ENCODE data around the gene MTCL1. TPM values are rescaled to one million over a fixed set of nuclear protein-coding genes. Genes with fewer than 3 reads are reported as not detected.
A peak's percentile ranks its signal among the peaks of the same experiment; 100 is the strongest.

MTCL1 gene
- total and polyA plus RNA-seq, 4 donors = 0.65 to 5.4 (median 1.4) TPM

GRCh38 chr18:8786483-8787370, 81.4 kb downstream of the MTCL1 start (continued):
- TF ChIP-seq, protein P1, sequence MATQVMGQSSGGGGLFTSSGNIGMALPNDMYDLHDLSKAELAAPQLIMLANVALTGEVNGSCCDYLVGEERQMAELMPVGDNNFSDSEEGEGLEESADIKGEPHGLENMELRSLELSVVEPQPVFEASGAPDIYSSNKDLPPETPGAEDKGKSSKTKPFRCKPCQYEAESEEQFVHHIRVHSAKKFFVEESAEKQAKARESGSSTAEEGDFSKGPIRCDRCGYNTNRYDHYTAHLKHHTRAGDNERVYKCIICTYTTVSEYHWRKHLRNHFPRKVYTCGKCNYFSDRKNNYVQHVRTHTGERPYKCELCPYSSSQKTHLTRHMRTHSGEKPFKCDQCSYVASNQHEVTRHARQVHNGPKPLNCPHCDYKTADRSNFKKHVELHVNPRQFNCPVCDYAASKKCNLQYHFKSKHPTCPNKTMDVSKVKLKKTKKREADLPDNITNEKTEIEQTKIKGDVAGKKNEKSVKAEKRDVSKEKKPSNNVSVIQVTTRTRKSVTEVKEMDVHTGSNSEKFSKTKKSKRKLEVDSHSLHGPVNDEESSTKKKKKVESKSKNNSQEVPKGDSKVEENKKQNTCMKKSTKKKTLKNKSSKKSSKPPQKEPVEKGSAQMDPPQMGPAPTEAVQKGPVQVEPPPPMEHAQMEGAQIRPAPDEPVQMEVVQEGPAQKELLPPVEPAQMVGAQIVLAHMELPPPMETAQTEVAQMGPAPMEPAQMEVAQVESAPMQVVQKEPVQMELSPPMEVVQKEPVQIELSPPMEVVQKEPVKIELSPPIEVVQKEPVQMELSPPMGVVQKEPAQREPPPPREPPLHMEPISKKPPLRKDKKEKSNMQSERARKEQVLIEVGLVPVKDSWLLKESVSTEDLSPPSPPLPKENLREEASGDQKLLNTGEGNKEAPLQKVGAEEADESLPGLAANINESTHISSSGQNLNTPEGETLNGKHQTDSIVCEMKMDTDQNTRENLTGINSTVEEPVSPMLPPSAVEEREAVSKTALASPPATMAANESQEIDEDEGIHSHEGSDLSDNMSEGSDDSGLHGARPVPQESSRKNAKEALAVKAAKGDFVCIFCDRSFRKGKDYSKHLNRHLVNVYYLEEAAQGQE (IDR thresholded peaks at IDR 0.05) = no peak

GRCh38 chr18:8787371-8787670, 82.0 kb downstream of the MTCL1 start:
- Histone ChIP-seq H3K9me3 (ENCODE audit: control insufficient read depth in 4 of 4, low read length in 3 of 4) (no peaks in the 10 kb centered on the region), H3K36me3 (ENCODE audit: control insufficient read depth in 4 of 4, insufficient read depth in 3 of 4, low read depth in 1 of 4, low read length in 3 of 4) (no peaks in the 10 kb centered on the region), H3K27me3 (ENCODE audit: control insufficient read depth in 4 of 4, insufficient read depth in 4 of 4, low read length in 3 of 4) (peaks cover 0 to 2% (median 0%) of the 10 kb centered on the region in 4 donors), H3K4me3 (ENCODE audit: low read depth in 1 of 3, low read length in 3 of 3) (no peak overlapping the region), H3K4me1 (ENCODE audit: control insufficient read depth in 4 of 4, insufficient read depth in 4 of 4, low read length in 3 of 4) (no peaks in the 10 kb centered on the region), H3K9ac (ENCODE audit: low read depth in 1 of 2, low read length in 2 of 2) (no peak overlapping the region), H3K27ac (ENCODE audit: low read depth in 1 of 2, low read length in 2 of 2) (no peak overlapping the region)
- peak; percentile 17 for DNase-seq (ENCODE audit: low spot score)
- TF ChIP-seq RAD21 (IDR thresholded peaks at IDR 0.05) (no peak), YY1 (IDR thresholded peaks at IDR 0.05) (no peak), RXRA (IDR thresholded peaks at IDR 0.05) (no peak), TAF1 (conservative IDR thresholded peaks at IDR 0.05) (no peak), EGR1 (IDR thresholded peaks at IDR 0.05; ENCODE audit: low read depth in 2 of 2) (no peak), ATF3 (IDR thresholded peaks at IDR 0.05) (no peak)
- WGBS = 94% methylated on average over 6 of the region's 6 CpGs

DNA sequence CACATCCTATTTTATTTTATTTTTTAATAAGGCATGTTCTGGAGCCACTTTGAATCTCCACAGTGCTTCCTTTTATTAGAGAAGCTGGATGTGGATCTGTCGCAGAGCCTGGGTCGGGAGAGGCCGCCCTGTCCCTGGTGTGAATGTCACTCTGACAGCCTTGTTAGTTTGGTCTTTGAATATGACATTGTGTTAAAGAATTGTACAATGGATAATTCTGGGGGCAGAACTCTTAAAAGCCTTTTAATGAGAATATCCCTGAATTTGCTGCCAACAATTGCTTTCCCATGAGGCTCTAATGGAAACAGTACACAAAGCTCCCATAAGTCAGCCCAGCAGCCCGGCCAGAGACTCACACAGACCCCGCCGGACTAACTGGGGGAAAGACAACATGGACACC, 82.4 kb downstream of the MTCL1 start:
- H3K9me3 ChIP-seq (ENCODE audit: control insufficient read depth in 4 of 4, low read length in 3 of 4) = no peaks in the 10 kb centered on the region
- H3K9ac ChIP-seq (ENCODE audit: low read depth in 1 of 2, low read length in 2 of 2) = no peak overlapping the region
- DNase-seq (ENCODE audit: low spot score) = peak; percentile 14
- no peaks in the 10 kb centered on the region for H3K36me3 ChIP-seq (ENCODE audit: control insufficient read depth in 4 of 4, insufficient read depth in 3 of 4, low read depth in 1 of 4, low read length in 3 of 4)
- no peaks in the 10 kb centered on the region for H3K4me1 ChIP-seq (ENCODE audit: control insufficient read depth in 4 of 4, insufficient read depth in 4 of 4, low read length in 3 of 4)
- no peak overlapping the region for H3K27ac ChIP-seq (ENCODE audit: low read depth in 1 of 2, low read length in 2 of 2)
- WGBS = 88% methylated on average over 6 of the region's 6 CpGs
- peaks cover 0 to 2% (median 0%) of the 10 kb centered on the region in 4 donors for H3K27me3 ChIP-seq (ENCODE audit: control insufficient read depth in 4 of 4, insufficient read depth in 4 of 4, low read length in 3 of 4)
- H3K4me3 ChIP-seq (ENCODE audit: low read depth in 1 of 3, low read length in 3 of 3) = no peak overlapping the region
- TF ChIP-seq, protein P1 (IDR thresholded peaks at IDR 0.05) = no peak
- TF ChIP-seq, protein P2, sequence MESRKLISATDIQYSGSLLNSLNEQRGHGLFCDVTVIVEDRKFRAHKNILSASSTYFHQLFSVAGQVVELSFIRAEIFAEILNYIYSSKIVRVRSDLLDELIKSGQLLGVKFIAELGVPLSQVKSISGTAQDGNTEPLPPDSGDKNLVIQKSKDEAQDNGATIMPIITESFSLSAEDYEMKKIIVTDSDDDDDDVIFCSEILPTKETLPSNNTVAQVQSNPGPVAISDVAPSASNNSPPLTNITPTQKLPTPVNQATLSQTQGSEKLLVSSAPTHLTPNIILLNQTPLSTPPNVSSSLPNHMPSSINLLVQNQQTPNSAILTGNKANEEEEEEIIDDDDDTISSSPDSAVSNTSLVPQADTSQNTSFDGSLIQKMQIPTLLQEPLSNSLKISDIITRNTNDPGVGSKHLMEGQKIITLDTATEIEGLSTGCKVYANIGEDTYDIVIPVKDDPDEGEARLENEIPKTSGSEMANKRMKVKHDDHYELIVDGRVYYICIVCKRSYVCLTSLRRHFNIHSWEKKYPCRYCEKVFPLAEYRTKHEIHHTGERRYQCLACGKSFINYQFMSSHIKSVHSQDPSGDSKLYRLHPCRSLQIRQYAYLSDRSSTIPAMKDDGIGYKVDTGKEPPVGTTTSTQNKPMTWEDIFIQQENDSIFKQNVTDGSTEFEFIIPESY (IDR thresholded peaks at IDR 0.05) = no peak
- TF ChIP-seq FOXA1 (IDR thresholded peaks at IDR 0.05) (no peak), HNF4A (conservative IDR thresholded peaks at IDR 0.05) (no peak), CTCF (IDR thresholded peaks at IDR 0.05; ENCODE audit: low read depth, low read length, missing input control) (no peak), ATF3 (IDR thresholded peaks at IDR 0.05) (no peak), HNF4G (IDR thresholded peaks at IDR 0.05) (no peak), EGR1 (IDR thresholded peaks at IDR 0.05; ENCODE audit: low read depth in 2 of 2) (no peak), FOXA2 (IDR thresholded peaks at IDR 0.05) (no peak), YY1 (IDR thresholded peaks at IDR 0.05) (no peak), NR2F2 (IDR thresholded peaks at IDR 0.05) (no peak), TAF1 (conservative IDR thresholded peaks at IDR 0.05) (no peak), JUND (IDR thresholded peaks at IDR 0.05) (no peak), GABPA (IDR thresholded peaks at IDR 0.05 in 1 of 2, conservative IDR thresholded peaks at IDR 0.05 in 1 of 2) (no peak), MAX (IDR thresholded peaks at IDR 0.05) (no peak), RXRA (IDR thresholded peaks at IDR 0.05) (no peak), RAD21 (IDR thresholded peaks at IDR 0.05) (no peak)
